Activated CD8-positive, alpha-beta T cell treated with anti-CD3 and anti-CD28 coated beads, Interleukin-2, amount 10 ng/mL, durations not matched to agents 7 days and 5 days (primary cell): ENCODE results near the gene ADARB1. TPM values are rescaled to one million over a fixed set of nuclear protein-coding genes. Genes with fewer than 3 reads are reported as not detected.

Experiments
- ATAC-seq: fragments of 150-1000 bp; cut with Tn5 transposase; one replicate; pipeline ENCODE4 v1.10.0; 2021; ENCODE audit warnings: moderate library complexity
- CTCF ChIA-PET: fragments of 350-600 bp; sonication (Branson Sonifier 250); formaldehyde crosslinking; loops from one replicate; lab custom pipeline; 2021; ENCODE audit warnings: antibody characterized with exemption; lab: Charles Lee
- POLR2A ChIA-PET: fragments of 350-600 bp; sonication (Branson Sonifier 250); formaldehyde crosslinking; loops from one replicate; lab custom pipeline; 2021; ENCODE audit warnings: antibody characterized with exemption; lab: Charles Lee
- DNase-seq: peaks from one replicate; pipeline ENCODE4 v3.0.0-alpha.2; 2020
- H3K27ac Mint-ChIP-seq: one replicate; pipeline ENCODE4 v1.8.0; 2021; ENCODE audit warnings: mild to moderate bottlenecking, mixed read lengths
- H3K27me3 Mint-ChIP-seq: one replicate; pipeline ENCODE4 v1.8.0; 2021; ENCODE audit warnings: low read depth, mixed read lengths
- H3K36me3 Mint-ChIP-seq: one replicate; pipeline ENCODE4 v1.8.0; 2021; ENCODE audit warnings: low read depth, mixed read lengths
- H3K4me1 Mint-ChIP-seq: one replicate; pipeline ENCODE4 v1.8.0; 2021; ENCODE audit warnings: low read depth, mixed read lengths
- H3K4me3 Mint-ChIP-seq: one replicate; pipeline ENCODE4 v1.8.0; 2021; ENCODE audit warnings: mild to moderate bottlenecking, mixed read lengths
- H3K9me3 Mint-ChIP-seq: one replicate; pipeline ENCODE4 v1.8.0; 2022; ENCODE audit warnings: mixed read lengths; ENCODE audit not compliant: insufficient read depth
- total RNA-seq, 2 experiments: library from RNA; stranded (reverse); gene quantifications; one replicate each; pipeline ENCODE4 v1.2.3, GENCODE V29; 2021

ADARB1 gene
- total RNA-seq, 2 experiments from 2014 or later, result 52.9 to 66.2 TPM

GRCh38 chr21:45104560-45104959 lies 30.2 kb downstream of the ADARB1 start:
- peaks cover 26% of the 10 kb centered on the region for H3K36me3 Mint-ChIP-seq
- H3K9me3 Mint-ChIP-seq, result peaks cover 7% of the 10 kb centered on the region
- H3K27ac Mint-ChIP-seq, result peak overlapping the region; percentile 32
- H3K4me1 Mint-ChIP-seq, result peaks cover 69% of the 10 kb centered on the region
- ATAC-seq (peak; percentile 64), DNase-seq (no peak)
- no peak overlapping the region for H3K4me3 Mint-ChIP-seq
- ChIA-PET POLR2A (no interaction called here), CTCF (interaction anchor here (1.5 to 8.3 kb wide), 4 partner anchors 14 to 33 kb away, joined by 3 to 80 read pairs (median 24); no protein-coding TSS in a partner anchor)
- no peaks in the 10 kb centered on the region for H3K27me3 Mint-ChIP-seq

DNA sequence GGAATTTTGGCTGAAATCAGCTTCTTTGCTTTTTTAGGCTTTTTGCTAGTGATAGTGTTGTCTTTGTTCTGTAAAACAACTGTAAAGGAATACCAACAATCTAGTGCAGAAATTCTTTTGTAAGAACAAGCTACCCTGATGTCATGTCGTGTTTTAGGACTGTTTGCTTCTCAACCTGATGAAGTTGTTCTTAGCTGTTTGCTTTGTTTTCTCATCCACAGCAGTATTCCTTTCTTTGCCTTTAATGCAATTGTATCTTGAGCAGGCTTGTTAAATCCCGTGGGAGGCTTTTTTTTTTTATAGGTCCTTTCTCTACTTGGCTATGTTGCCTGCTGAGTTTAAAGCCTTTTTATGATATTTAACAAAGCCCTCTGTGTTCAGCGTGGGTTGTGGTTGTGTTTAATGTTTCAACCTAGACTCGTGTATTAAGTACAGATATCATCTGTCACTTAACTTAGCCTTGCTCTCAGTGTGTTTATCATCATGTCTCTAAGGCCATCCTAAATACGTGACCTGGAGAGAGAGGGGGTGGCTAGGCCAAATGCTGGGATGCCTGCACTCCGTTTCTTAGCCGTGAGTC lies 31.6 kb downstream of the ADARB1 start:
- DNase-seq, result no peak
- Mint-ChIP-seq H3K36me3 (peaks cover 26% of the 10 kb centered on the region), H3K4me1 (peaks cover 83% of the 10 kb centered on the region), H3K9me3 (peaks cover 7% of the 10 kb centered on the region), H3K27ac (no peak overlapping the region), H3K27me3 (no peaks in the 10 kb centered on the region), H3K4me3 (no peak overlapping the region)
- ChIA-PET POLR2A (no interaction called here), CTCF (interaction anchor here (0.9 to 8.3 kb wide), 7 partner anchors 20 to 156 kb away, joined by 3 to 80 read pairs (median 10); no protein-coding TSS in a partner anchor)
- no peak for ATAC-seq

DNA sequence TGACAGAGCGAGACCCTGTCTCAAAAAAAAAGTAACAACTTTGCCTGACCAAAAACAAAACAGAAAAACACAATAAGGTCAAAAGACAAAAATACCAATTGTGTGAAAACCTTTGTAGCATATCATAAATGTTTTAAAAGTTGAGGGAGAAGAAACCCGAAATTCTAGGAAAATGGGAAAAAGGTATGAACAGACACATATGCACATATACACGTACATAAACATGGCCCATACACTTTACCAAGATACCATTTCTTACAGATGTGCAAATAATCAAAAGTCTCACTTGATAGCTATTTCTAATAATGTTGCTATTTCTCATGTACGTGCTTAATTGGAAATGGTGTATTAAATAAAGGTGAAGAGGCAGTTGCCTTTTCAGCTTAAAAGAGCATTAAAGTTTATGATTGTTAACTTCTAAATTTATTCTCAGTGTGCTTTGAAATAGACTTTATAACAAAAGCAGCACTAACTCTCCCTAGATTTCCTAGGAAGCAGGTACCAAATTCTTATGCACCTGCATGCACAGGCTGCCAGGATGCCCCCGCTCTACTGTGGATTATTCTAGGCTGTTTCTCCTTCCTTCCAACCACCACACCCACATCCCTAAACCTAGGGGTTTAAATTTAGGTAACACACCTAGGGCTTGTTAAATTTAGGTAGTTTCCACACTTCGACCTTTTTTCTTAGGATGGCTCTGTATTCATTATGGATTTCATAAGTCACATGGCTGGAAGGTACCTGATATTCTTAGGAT lies 33.8 kb downstream of the ADARB1 start:
- Mint-ChIP-seq H3K27me3 (no peaks in the 10 kb centered on the region), H3K27ac (no peak overlapping the region), H3K4me1 (peaks cover 84% of the 10 kb centered on the region), H3K36me3 (peaks cover 26% of the 10 kb centered on the region), H3K9me3 (peaks cover 7% of the 10 kb centered on the region), H3K4me3 (no peak overlapping the region)
- ChIA-PET POLR2A (interaction anchor here (0.6 kb wide), 1 partner anchor 371 kb away, joined by 3 read pairs; no protein-coding TSS in a partner anchor), CTCF (interaction anchor here (1.5 to 8.3 kb wide), 5 partner anchors 10 to 30 kb away, joined by 4 to 80 read pairs (median 10); no protein-coding TSS in a partner anchor)
- DNase-seq (no peak), ATAC-seq (no peak)

DNA sequence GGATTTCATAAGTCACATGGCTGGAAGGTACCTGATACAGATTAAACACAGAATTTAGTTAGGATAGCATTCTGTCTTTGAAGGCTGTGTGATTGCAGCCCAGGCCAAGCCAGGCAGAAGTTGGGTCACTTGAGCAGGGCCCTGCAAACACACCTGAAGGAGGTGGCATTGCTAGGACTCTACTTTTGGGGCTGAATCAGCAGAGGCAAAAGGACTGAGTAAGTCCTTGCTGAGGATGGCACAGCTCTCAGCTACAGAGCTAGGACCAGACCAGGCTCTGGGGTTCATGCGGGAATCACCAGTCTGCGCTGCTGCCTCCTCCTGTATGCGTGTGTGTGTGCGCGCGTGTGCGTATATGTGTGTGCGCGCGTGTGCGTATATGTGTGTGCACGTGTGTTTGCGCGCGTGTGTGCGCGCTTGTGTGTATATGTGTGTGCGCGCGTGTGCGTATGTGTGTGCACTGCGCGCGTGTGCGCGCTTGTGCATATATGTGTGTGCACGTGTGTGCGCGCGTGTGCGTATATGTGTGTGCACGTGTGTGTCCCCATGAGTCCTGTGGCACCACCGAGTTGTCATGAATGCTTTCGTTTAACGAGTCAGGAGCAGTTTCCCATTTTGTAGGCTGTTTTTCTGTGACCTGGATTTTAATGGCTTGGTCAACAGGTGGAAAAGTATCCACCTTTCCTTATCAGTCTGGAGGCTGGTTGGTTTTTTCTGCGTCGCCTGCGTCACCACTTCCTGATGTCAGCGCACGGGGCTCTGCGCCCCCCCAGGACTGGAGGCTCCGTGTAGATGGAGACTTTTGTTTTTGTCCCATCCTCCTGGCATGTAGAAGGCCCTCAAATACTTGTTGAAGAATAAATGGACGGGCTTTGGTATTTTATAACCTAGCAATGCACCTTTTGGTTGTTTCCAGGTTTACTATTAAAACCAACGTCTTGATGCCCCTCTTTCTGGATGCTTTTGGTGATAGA lies 34.7 kb downstream of the ADARB1 start:
- ChIA-PET CTCF (interaction anchor here (0.9 to 8.3 kb wide), 8 partner anchors 9 to 144 kb away, joined by 3 to 80 read pairs (median 4); no protein-coding TSS in a partner anchor), POLR2A (no interaction called here)
- Mint-ChIP-seq H3K27me3 (no peaks in the 10 kb centered on the region), H3K27ac (peak overlapping the region; percentile 79), H3K4me3 (peak overlapping the region; percentile 48), H3K4me1 (peaks cover 76% of the 10 kb centered on the region), H3K36me3 (peaks cover 26% of the 10 kb centered on the region), H3K9me3 (peaks cover 7% of the 10 kb centered on the region)
- peak; percentile 40 for ATAC-seq
- DNase-seq, result peak; percentile 44

GRCh38 chr21:45109831-45110492 lies 35.6 kb downstream of the ADARB1 start:
- Mint-ChIP-seq H3K36me3 (peaks cover 30% of the 10 kb centered on the region), H3K27ac (peak overlapping the region; percentile 79), H3K4me3 (peak overlapping the region; percentile 48), H3K4me1 (peaks cover 72% of the 10 kb centered on the region), H3K27me3 (no peaks in the 10 kb centered on the region), H3K9me3 (peaks cover 7% of the 10 kb centered on the region)
- DNase-seq (peak; percentile 72), ATAC-seq (peak; percentile 82)
- ChIA-PET CTCF (interaction anchor here (0.7 to 1.9 kb wide), 10 partner anchors 7 to 145 kb away, joined by 3 to 8 read pairs (median 4); no protein-coding TSS in a partner anchor), POLR2A (no interaction called here)

GRCh38 chr21:45110873-45111624 lies 36.7 kb downstream of the ADARB1 start:
- CTCF ChIA-PET, result interaction anchor here (1.0 to 1.9 kb wide), 7 partner anchors 8 to 34 kb away, joined by 3 to 8 read pairs (median 5); no protein-coding TSS in a partner anchor
- Mint-ChIP-seq H3K27ac (peak overlapping the region; percentile 72), H3K9me3 (peaks cover 7% of the 10 kb centered on the region), H3K27me3 (no peaks in the 10 kb centered on the region), H3K4me3 (peak overlapping the region; percentile 40), H3K36me3 (peaks cover 27% of the 10 kb centered on the region), H3K4me1 (peaks cover 71% of the 10 kb centered on the region)
- POLR2A ChIA-PET, result no interaction called here
- DNase-seq (no peak), ATAC-seq (no peak)

DNA sequence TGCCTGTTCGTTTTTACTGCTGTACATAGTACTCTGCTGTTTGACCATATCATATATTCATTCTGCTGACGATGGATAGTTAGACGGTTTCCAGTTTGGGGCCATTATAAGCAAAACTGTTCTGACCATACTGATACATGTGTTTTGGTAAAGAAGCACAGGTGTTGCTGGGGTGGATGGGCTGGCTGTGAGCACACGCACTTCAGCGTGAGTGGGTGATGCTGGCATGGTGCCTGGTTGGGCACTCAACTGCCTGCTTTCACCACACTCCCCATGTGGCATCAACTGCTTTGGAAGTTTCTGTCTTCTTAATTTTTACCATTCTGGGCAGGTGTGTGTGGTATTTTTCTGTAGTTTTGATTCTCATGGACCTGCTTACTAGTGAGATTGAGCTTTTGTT lies 37.3 kb downstream of the ADARB1 start:
- Mint-ChIP-seq H3K4me1 (peaks cover 70% of the 10 kb centered on the region), H3K27me3 (no peaks in the 10 kb centered on the region), H3K27ac (no peak overlapping the region), H3K9me3 (peaks cover 7% of the 10 kb centered on the region), H3K4me3 (no peak overlapping the region), H3K36me3 (peaks cover 27% of the 10 kb centered on the region)
- POLR2A ChIA-PET, result interaction anchor here (0.6 kb wide), 1 partner anchor 206 kb away, joined by 3 read pairs; no protein-coding TSS in a partner anchor
- DNase-seq (no peak), ATAC-seq (no peak)
- CTCF ChIA-PET, result interaction anchor here (1.0 to 1.7 kb wide), 3 partner anchors 9 to 18 kb away, joined by 3 to 5 read pairs (median 5); no protein-coding TSS in a partner anchor

- Mint-ChIP-seq H3K4me1 (peaks cover 70% of the 10 kb centered on the region), H3K27me3 (no peaks in the 10 kb centered on the region), H3K4me3 (no peak overlapping the region), H3K9me3 (peaks cover under 1% of the 10 kb centered on the region), H3K27ac (no peak overlapping the region), H3K36me3 (peaks cover 24% of the 10 kb centered on the region)
- CTCF ChIA-PET, result interaction anchor here (1.0 to 1.3 kb wide), 2 partner anchors 10 to 16 kb away, joined by 3 to 5 read pairs; no protein-coding TSS in a partner anchor
- POLR2A ChIA-PET, result interaction anchor here (0.6 kb wide), 1 partner anchor 206 kb away, joined by 3 read pairs; no protein-coding TSS in a partner anchor
- DNase-seq (no peak), ATAC-seq (no peak)
Observed at GRCh38 chr21:45112371-45112770, 38.0 kb downstream of the ADARB1 start.

DNA sequence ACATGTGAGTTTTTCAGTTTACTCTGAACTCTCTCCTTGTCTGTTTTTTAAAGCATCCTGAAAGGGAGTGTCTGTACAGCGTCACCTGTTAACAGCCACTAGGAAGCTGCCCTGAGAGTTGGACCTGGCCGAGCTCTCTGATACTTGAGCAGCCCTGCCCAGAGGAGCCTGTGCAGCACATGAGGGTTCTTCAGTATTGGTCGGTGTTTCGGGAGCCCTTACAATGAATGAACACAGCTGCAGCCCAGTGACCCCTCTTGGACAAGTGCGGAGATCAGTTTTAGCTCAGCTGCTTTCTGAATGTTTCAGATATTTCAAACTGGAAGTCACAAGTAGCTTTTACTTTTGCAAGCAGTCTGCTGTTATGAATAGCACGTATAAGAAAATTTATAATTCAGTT lies 39.2 kb downstream of the ADARB1 start:
- Mint-ChIP-seq H3K27ac (no peak overlapping the region), H3K9me3 (no peaks in the 10 kb centered on the region), H3K27me3 (no peaks in the 10 kb centered on the region), H3K36me3 (peaks cover 17% of the 10 kb centered on the region), H3K4me3 (no peak overlapping the region), H3K4me1 (peaks cover 67% of the 10 kb centered on the region)
- no peak for DNase-seq
- CTCF ChIA-PET, result interaction anchor here (1.4 to 3.7 kb wide), 5 partner anchors 11 to 25 kb away, joined by 4 to 26 read pairs (median 6); no protein-coding TSS in a partner anchor
- no peak for ATAC-seq
- POLR2A ChIA-PET, result no interaction called here

DNA sequence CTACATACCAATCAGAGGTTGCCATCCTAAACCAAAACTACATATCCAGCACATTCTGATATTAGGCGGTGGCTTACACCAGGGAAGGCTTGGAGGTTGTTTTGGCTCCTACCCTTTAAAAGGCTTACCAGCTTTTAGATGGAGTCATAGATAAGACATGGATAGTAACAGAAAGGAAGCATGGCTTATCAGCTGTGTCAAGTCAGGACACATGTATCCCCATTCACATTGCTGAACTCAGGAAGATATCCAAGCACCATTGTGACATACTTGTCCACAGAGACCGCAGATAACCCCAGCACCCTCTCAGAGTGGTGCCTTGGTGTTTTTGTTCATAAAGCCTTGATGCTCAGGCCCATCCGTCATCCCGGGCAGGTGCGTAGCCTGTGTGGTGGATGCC lies 39.7 kb downstream of the ADARB1 start:
- Mint-ChIP-seq H3K9me3 (no peaks in the 10 kb centered on the region), H3K27ac (no peak overlapping the region), H3K4me1 (peaks cover 62% of the 10 kb centered on the region), H3K36me3 (peaks cover 15% of the 10 kb centered on the region), H3K4me3 (no peak overlapping the region), H3K27me3 (no peaks in the 10 kb centered on the region)
- DNase-seq, result no peak
- CTCF ChIA-PET, result interaction anchor here (0.9 to 3.7 kb wide), 6 partner anchors 11 to 38 kb away, joined by 3 to 26 read pairs (median 6); no protein-coding TSS in a partner anchor
- ATAC-seq, result no peak
- POLR2A ChIA-PET, result no interaction called here
